Cardiac muscle cell (in vitro differentiated cells and primary cell): ENCODE results near the gene EFCAB13. TPM values are rescaled to one million over a fixed set of nuclear protein-coding genes. Genes with fewer than 3 reads are reported as not detected.

Experiments used
- DNase-seq, 2 donors: peaks; one replicate each; pipeline versions ENCODE4 v3.0.0 to v3.0.0-alpha.2; 2010 to 2017; ENCODE audit warnings: low read depth in 1 of 2, low spot score in 1 of 2
- H3K27ac ChIP-seq: fragments of 200-600 bp; sonication (generic); 2 replicates; pipeline ENCODE4 v1.5.1; 2016
- H3K27me3 ChIP-seq: fragments of 200-600 bp; sonication (generic); 2 replicates; pipeline ENCODE4 v1.6.0; 2016; ENCODE audit warnings: control low read depth
- H3K36me3 ChIP-seq: fragments of 200-600 bp; sonication (generic); 2 replicates; pipeline ENCODE4 v1.5.1; 2016; ENCODE audit warnings: control low read depth
- H3K4me1 ChIP-seq: fragments of 200-600 bp; sonication (generic); 2 replicates; pipeline ENCODE4 v1.8.1; 2017; ENCODE audit warnings: low read depth, mild to moderate bottlenecking, mixed run types
- H3K4me3 ChIP-seq: fragments of 200-600 bp; sonication (generic); 2 replicates; pipeline ENCODE4 v1.5.1; 2016; ENCODE audit warnings: mild to moderate bottlenecking
- H3K9me3 ChIP-seq: fragments of 200-600 bp; sonication (generic); 2 replicates; pipeline ENCODE4 v1.5.1; 2017; ENCODE audit warnings: low read depth, mild to moderate bottlenecking, control low read depth
- polyA plus RNA-seq: library from polyadenylated mRNA; unstranded; fragments of >200 nt; fragmentation: Nextera tagmentation; extraction: Ambion mirVana; gene quantifications from 2 replicates; pipeline ENCODE4 v1.2.1, GENCODE V29; 2016
- total RNA-seq: library from RNA; depleted of rRNA; stranded (reverse); fragments of >200 nt; gene quantifications from 2 replicates; pipeline ENCODE4 v1.2.3, GENCODE V29; 2016
- TF ChIP-seq, protein P1 (sequence below): IDR thresholded peaks from 2 replicates; pipeline ENCODE4 v1.5.1; 2012; ENCODE audit warnings: low read depth, mild to moderate bottlenecking, low read length

Gene EFCAB13
- total and polyA plus RNA-seq, 2 experiments from 2014 or later: 5.9 to 6.0 TPM

DNA sequence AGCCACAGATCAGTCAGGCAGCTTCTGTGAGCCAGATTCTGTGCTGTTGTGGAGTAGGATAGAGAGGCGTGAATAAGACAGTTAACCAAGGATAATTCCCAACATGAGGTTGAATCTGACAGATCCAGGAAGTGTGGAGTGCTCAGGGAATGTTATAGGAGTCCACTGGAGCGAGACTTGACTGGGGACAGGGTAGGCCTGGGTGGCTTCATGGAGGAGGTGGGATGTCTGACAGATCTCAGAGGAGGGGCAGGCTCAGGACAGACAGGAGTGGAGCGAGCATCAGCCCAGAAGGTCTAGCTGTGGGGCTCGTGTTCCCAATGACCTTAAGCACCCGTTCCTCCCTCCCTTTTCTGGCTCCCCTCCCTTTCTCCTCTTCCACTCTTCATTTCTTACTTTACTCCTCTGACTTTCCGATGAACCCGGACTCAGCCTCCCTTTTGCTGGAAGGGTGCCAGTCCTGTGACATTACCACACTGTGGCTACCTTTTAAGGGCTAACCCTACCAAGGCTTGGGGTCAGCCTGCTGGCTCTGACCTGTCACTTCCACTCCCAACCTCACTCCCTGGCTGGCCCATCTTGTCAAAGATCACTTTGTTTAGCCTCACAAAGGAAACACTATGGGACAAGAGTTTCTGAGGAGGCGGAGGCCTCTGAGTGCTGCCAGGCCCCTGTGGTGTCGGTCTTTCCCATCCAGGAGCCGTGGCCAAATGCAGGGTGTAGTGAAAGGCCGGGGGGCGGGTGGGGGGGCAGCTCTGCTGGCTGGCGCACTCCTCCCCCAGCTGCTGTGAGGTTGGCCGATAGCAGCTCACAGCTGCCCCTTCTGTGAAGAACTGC lies 28.5 kb upstream of the EFCAB13 start:
- no peaks in the 10 kb centered on the region for H3K9me3 ChIP-seq
- no peak for DNase-seq
- no peak overlapping the region for H3K4me3 ChIP-seq
- peaks cover 37% of the 10 kb centered on the region for H3K36me3 ChIP-seq
- H3K27me3 ChIP-seq: no peaks in the 10 kb centered on the region
- H3K27ac ChIP-seq: no peak overlapping the region
- no peaks in the 10 kb centered on the region for H3K4me1 ChIP-seq
- TF ChIP-seq, protein P1, sequence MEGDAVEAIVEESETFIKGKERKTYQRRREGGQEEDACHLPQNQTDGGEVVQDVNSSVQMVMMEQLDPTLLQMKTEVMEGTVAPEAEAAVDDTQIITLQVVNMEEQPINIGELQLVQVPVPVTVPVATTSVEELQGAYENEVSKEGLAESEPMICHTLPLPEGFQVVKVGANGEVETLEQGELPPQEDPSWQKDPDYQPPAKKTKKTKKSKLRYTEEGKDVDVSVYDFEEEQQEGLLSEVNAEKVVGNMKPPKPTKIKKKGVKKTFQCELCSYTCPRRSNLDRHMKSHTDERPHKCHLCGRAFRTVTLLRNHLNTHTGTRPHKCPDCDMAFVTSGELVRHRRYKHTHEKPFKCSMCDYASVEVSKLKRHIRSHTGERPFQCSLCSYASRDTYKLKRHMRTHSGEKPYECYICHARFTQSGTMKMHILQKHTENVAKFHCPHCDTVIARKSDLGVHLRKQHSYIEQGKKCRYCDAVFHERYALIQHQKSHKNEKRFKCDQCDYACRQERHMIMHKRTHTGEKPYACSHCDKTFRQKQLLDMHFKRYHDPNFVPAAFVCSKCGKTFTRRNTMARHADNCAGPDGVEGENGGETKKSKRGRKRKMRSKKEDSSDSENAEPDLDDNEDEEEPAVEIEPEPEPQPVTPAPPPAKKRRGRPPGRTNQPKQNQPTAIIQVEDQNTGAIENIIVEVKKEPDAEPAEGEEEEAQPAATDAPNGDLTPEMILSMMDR: no peak

DNA sequence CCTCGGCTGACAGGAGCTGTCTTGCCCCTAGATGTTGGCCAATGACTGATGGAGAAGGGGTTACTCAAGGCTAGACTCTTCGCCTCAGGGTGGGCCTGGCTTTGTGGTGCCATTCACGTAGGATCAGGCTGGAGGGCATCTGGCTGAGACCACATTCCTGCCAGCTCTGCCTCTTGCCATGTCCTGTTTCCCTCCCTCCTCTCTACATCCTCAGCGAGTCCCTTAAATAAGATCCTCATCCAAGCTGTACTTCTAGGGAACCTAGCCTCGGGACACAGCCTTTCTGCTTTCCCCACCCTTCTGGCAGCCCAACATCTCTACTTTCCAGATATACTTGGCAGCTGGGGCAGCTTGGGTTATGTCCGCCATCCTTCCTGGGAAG lies 27.9 kb upstream of the EFCAB13 start:
- no peak overlapping the region for H3K4me3 ChIP-seq
- DNase-seq: no peak
- no peaks in the 10 kb centered on the region for H3K27me3 ChIP-seq
- no peaks in the 10 kb centered on the region for H3K9me3 ChIP-seq
- no peak overlapping the region for H3K27ac ChIP-seq
- TF ChIP-seq, protein P1: no peak
- H3K4me1 ChIP-seq: no peaks in the 10 kb centered on the region
- peaks cover 40% of the 10 kb centered on the region for H3K36me3 ChIP-seq

DNA sequence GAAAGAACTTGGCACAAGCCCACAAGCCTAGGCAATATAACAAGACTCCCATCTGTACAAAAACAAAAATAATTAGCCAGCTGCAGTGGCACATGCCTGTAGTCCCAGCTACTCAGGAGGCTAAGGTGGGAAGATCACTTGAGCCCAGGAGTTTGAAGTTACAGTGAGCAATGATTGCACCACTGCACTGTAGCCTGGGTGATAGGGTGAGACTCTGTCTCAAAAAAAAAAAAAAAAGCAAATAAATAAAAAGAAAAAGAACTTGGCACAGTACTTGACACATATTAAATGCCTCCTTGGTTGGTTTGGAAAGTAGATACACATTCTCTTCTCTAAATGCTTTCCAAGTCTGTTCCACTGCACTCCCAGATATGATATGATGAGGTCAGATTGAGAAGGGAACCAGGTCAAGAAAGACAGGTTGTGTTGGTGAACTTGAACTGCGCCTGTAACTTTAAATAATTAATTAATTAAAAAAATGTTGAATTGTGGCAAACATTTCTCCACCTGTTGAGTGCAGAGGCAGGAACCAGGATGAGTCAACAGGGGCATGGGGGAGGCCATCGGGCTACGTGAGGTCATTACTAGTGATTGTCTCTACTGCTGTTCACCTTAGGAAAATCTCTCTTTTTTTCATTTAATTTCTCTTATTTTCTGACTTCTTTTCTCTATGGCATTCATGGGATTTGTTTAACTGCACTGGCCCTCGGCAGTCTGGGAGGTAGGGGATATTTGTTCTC lies 25.9 kb upstream of the EFCAB13 start:
- peaks cover 41% of the 10 kb centered on the region for H3K36me3 ChIP-seq
- no peaks in the 10 kb centered on the region for H3K9me3 ChIP-seq
- DNase-seq: no peak
- H3K27ac ChIP-seq: no peak overlapping the region
- H3K4me3 ChIP-seq: no peak overlapping the region
- H3K27me3 ChIP-seq: no peaks in the 10 kb centered on the region
- TF ChIP-seq, protein P1: no peak
- H3K4me1 ChIP-seq: no peaks in the 10 kb centered on the region

DNA sequence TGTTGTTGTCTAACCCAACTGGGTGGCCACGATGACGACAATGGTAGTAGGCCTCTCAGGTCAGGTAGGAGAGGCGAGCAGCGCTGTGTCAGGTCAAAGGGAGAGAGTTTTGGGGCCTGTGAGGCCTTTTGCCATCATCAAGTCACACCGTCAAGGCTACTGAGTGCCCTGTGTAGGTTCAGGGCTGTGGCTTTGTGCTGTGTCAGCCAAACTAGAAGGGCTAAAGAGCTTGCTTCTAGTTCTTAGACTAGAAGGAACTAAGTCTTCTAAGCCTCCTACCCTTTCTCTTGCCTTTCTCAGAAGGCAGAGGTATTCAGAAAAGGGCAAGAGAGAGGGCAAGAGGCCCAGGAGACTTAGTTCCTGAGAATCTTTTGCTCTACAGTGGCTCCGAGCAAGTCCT lies 25.0 kb upstream of the EFCAB13 start:
- H3K4me3 ChIP-seq: no peak overlapping the region
- no peak for DNase-seq
- H3K27ac ChIP-seq: no peak overlapping the region
- TF ChIP-seq, protein P1: no peak
- no peaks in the 10 kb centered on the region for H3K9me3 ChIP-seq
- peaks cover 47% of the 10 kb centered on the region for H3K36me3 ChIP-seq
- no peaks in the 10 kb centered on the region for H3K4me1 ChIP-seq
- H3K27me3 ChIP-seq: no peaks in the 10 kb centered on the region

DNA sequence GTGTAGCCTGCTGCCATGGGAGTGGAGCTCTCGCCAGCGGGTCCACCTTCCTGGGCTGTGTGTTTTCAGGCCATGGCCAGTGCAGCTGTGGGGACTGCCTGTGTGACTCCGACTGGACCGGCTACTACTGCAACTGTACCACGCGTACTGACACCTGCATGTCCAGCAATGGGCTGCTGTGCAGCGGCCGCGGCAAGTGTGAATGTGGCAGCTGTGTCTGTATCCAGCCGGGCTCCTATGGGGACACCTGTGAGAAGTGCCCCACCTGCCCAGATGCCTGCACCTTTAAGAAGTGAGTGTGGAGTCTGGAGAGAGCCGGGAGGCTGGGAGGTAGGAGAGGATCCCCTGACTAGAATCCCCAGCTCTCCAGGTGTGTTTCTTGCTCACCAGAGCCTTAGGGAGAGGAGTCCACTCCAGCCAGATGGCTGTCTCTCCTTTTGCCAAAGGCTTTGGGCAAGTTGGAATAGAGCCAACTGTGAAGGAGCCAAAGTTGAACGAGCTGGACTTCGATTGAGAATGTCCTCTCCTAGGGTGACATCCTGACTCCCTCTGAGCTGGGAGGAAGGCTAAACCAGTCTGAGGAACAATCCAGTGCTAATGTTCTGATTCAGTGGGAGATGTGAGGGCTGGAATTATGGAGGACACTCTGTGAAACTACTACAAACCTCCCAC lies 24.4 kb upstream of the EFCAB13 start:
- H3K4me3 ChIP-seq: no peak overlapping the region
- H3K27me3 ChIP-seq: no peaks in the 10 kb centered on the region
- TF ChIP-seq, protein P1: no peak
- no peak overlapping the region for H3K27ac ChIP-seq
- DNase-seq: no peak
- no peaks in the 10 kb centered on the region for H3K4me1 ChIP-seq
- peaks cover 49% of the 10 kb centered on the region for H3K36me3 ChIP-seq
- H3K9me3 ChIP-seq: no peaks in the 10 kb centered on the region
